Measurements from ENCODE around the gene XAB2.

DNA sequence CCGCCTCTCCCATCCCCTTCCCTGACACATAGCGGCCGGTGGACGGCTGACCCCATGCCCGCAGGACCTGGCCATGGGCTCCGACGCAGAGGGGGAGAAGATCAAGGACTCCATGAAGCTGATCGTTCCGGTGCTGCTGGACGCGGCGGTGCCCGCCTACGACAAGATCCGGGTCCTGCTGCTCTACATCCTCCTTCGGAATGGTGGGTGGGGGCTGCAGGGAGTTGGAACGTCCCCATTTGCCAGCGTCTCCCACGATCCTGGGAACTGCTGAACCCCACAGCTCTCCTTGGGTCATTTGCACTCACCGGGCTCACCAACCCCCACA lies 15.2 kb upstream of the XAB2 start:
- TF ChIP-seq, protein P1, sequence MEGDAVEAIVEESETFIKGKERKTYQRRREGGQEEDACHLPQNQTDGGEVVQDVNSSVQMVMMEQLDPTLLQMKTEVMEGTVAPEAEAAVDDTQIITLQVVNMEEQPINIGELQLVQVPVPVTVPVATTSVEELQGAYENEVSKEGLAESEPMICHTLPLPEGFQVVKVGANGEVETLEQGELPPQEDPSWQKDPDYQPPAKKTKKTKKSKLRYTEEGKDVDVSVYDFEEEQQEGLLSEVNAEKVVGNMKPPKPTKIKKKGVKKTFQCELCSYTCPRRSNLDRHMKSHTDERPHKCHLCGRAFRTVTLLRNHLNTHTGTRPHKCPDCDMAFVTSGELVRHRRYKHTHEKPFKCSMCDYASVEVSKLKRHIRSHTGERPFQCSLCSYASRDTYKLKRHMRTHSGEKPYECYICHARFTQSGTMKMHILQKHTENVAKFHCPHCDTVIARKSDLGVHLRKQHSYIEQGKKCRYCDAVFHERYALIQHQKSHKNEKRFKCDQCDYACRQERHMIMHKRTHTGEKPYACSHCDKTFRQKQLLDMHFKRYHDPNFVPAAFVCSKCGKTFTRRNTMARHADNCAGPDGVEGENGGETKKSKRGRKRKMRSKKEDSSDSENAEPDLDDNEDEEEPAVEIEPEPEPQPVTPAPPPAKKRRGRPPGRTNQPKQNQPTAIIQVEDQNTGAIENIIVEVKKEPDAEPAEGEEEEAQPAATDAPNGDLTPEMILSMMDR (IDR thresholded peaks at IDR 0.05), result no peak
- no peak for TF ChIP-seq POLR2A (IDR thresholded peaks at IDR 0.05)

Measured in uterus (tissue), 2 donors.